ENCODE results near the gene COMMD8. TPM values are rescaled to one million over a fixed set of nuclear protein-coding genes. Genes with fewer than 3 reads are reported as not detected.

The COMMD8 gene
- polyA plus RNA-seq, 1 donor (not counting 4 experiments of a cell fraction or from before 2014, with no cell fraction given) = 38.6 TPM

- H3K27ac ChIP-seq (ENCODE audit: control insufficient read depth, insufficient read depth, low read length) = no peak overlapping the region
- H3K4me1 ChIP-seq (ENCODE audit: control insufficient read depth, extremely low read depth, insufficient read depth, low read length) = peaks cover 13% of the 10 kb centered on the region
- no peaks in the 10 kb centered on the region for H3K9me3 ChIP-seq (ENCODE audit: control insufficient read depth, low read depth, low read length)
- H3K79me2 ChIP-seq (ENCODE audit: control insufficient read depth, insufficient read depth, low read length) = no peaks in the 10 kb centered on the region
- FAIRE-seq (no peak), DNase-seq (ENCODE audit: low read depth, low spot score) (no peak)
- H3K4me2 ChIP-seq (ENCODE audit: control insufficient read depth, extremely low read depth, insufficient read depth, low read depth, low read length) = no peak overlapping the region
- TF ChIP-seq, protein P1, sequence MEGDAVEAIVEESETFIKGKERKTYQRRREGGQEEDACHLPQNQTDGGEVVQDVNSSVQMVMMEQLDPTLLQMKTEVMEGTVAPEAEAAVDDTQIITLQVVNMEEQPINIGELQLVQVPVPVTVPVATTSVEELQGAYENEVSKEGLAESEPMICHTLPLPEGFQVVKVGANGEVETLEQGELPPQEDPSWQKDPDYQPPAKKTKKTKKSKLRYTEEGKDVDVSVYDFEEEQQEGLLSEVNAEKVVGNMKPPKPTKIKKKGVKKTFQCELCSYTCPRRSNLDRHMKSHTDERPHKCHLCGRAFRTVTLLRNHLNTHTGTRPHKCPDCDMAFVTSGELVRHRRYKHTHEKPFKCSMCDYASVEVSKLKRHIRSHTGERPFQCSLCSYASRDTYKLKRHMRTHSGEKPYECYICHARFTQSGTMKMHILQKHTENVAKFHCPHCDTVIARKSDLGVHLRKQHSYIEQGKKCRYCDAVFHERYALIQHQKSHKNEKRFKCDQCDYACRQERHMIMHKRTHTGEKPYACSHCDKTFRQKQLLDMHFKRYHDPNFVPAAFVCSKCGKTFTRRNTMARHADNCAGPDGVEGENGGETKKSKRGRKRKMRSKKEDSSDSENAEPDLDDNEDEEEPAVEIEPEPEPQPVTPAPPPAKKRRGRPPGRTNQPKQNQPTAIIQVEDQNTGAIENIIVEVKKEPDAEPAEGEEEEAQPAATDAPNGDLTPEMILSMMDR (optimal IDR thresholded peaks at IDR 0.05 in 1 of 3, IDR thresholded peaks at IDR 0.05 in 1 of 3, conservative IDR thresholded peaks at IDR 0.05 in 1 of 3; ENCODE audit: extremely low read depth in 1 of 3, insufficient read depth in 2 of 3, low read length in 3 of 3) = no peak
- no peak for TF ChIP-seq EZH2 (IDR thresholded peaks at IDR 0.05; ENCODE audit: low read length)
- dilution Hi-C loops (cut with MboI; ENCODE audit: extremely low pct_ligation_motif_present, low sequenced_read_pairs) = no loop called here
- H3K9ac ChIP-seq (ENCODE audit: control insufficient read depth, extremely low read depth, insufficient read depth, low read length) = no peak overlapping the region
- no peaks in the 10 kb centered on the region for H3K9me1 ChIP-seq (ENCODE audit: control insufficient read depth, extremely low read depth, insufficient read depth, low read length)
- H2AFZ ChIP-seq (ENCODE audit: control insufficient read depth, low read length) = no peak overlapping the region
- H4K20me1 ChIP-seq (ENCODE audit: control insufficient read depth, extremely low read depth, insufficient read depth, low read length) = no peaks in the 10 kb centered on the region
- H3K36me3 ChIP-seq (ENCODE audit: control insufficient read depth in 2 of 2, extremely low read depth in 1 of 2, insufficient read depth in 2 of 2, low read length in 2 of 2) = no peaks in the 10 kb centered on the region
- H3K4me3 ChIP-seq (ENCODE audit: control insufficient read depth in 2 of 3, extremely low read depth in 1 of 3, insufficient read depth in 2 of 3, low read depth in 1 of 3, low read length in 3 of 3) = no peak overlapping the region
- H3K27me3 ChIP-seq (ENCODE audit: control insufficient read depth, extremely low read depth, insufficient read depth, low read length) = no peaks in the 10 kb centered on the region
Measured at GRCh38 chr4:47473141-47473750, 9.7 kb upstream of the COMMD8 start.

- dilution Hi-C loops (cut with MboI; ENCODE audit: extremely low pct_ligation_motif_present, low sequenced_read_pairs) = no loop called here
- no peak overlapping the region for H2AFZ ChIP-seq (ENCODE audit: control insufficient read depth, low read length)
- H3K9me1 ChIP-seq (ENCODE audit: control insufficient read depth, extremely low read depth, insufficient read depth, low read length) = no peaks in the 10 kb centered on the region
- no peaks in the 10 kb centered on the region for H3K79me2 ChIP-seq (ENCODE audit: control insufficient read depth, insufficient read depth, low read length)
- peaks cover 13% of the 10 kb centered on the region for H3K4me1 ChIP-seq (ENCODE audit: control insufficient read depth, extremely low read depth, insufficient read depth, low read length)
- H3K36me3 ChIP-seq (ENCODE audit: control insufficient read depth in 2 of 2, extremely low read depth in 1 of 2, insufficient read depth in 2 of 2, low read length in 2 of 2) = no peaks in the 10 kb centered on the region
- no peaks in the 10 kb centered on the region for H3K9me3 ChIP-seq (ENCODE audit: control insufficient read depth, low read depth, low read length)
- H3K4me3 ChIP-seq (ENCODE audit: control insufficient read depth in 2 of 3, extremely low read depth in 1 of 3, insufficient read depth in 2 of 3, low read depth in 1 of 3, low read length in 3 of 3) = no peak overlapping the region
- FAIRE-seq (no peak), DNase-seq (ENCODE audit: low read depth, low spot score) (no peak)
- H4K20me1 ChIP-seq (ENCODE audit: control insufficient read depth, extremely low read depth, insufficient read depth, low read length) = no peaks in the 10 kb centered on the region
- H3K4me2 ChIP-seq (ENCODE audit: control insufficient read depth, extremely low read depth, insufficient read depth, low read depth, low read length) = no peak overlapping the region
- H3K27ac ChIP-seq (ENCODE audit: control insufficient read depth, insufficient read depth, low read length) = no peak overlapping the region
- no peak overlapping the region for H3K9ac ChIP-seq (ENCODE audit: control insufficient read depth, extremely low read depth, insufficient read depth, low read length)
- no peaks in the 10 kb centered on the region for H3K27me3 ChIP-seq (ENCODE audit: control insufficient read depth, extremely low read depth, insufficient read depth, low read length)
- TF ChIP-seq, protein P1 (optimal IDR thresholded peaks at IDR 0.05 in 1 of 3, IDR thresholded peaks at IDR 0.05 in 1 of 3, conservative IDR thresholded peaks at IDR 0.05 in 1 of 3; ENCODE audit: extremely low read depth in 1 of 3, insufficient read depth in 2 of 3, low read length in 3 of 3) = no peak
- TF ChIP-seq EZH2 (IDR thresholded peaks at IDR 0.05; ENCODE audit: low read length) = no peak
Measured at GRCh38 chr4:47471591-47471990, 8.1 kb upstream of the COMMD8 start.

All from keratinocyte (primary cell).